ENCODE measurements around the gene FAM228B.
"Not testable (repeated sequence)": the region's sequence is repeated elsewhere in the genome, so short reads cannot be mapped to it uniquely, and the experiment has no call there.

FAM228B gene

DNA sequence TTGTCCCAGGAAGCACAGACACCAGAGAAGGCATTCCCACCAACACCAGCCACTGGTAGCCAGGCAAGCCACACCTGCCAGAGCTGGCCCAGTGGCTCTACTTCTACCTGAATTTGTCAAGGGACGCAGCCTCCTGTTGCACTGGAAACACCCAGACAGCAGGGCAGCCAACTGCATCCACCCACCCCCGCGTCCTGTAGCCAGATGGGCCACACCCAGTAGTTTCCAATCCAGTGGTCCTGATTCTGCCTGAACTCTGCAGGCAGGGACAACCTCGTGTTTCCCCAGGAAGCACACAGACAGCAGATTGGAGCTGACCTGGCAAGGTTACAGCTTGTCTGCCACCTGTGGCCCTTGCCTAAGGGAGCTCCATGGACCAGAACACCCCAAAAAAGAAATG, 18.4 kb upstream of the FAM228B start:
- TF ChIP-seq, protein P1, sequence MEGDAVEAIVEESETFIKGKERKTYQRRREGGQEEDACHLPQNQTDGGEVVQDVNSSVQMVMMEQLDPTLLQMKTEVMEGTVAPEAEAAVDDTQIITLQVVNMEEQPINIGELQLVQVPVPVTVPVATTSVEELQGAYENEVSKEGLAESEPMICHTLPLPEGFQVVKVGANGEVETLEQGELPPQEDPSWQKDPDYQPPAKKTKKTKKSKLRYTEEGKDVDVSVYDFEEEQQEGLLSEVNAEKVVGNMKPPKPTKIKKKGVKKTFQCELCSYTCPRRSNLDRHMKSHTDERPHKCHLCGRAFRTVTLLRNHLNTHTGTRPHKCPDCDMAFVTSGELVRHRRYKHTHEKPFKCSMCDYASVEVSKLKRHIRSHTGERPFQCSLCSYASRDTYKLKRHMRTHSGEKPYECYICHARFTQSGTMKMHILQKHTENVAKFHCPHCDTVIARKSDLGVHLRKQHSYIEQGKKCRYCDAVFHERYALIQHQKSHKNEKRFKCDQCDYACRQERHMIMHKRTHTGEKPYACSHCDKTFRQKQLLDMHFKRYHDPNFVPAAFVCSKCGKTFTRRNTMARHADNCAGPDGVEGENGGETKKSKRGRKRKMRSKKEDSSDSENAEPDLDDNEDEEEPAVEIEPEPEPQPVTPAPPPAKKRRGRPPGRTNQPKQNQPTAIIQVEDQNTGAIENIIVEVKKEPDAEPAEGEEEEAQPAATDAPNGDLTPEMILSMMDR (conservative IDR thresholded peaks at IDR 0.05): no peak

DNA sequence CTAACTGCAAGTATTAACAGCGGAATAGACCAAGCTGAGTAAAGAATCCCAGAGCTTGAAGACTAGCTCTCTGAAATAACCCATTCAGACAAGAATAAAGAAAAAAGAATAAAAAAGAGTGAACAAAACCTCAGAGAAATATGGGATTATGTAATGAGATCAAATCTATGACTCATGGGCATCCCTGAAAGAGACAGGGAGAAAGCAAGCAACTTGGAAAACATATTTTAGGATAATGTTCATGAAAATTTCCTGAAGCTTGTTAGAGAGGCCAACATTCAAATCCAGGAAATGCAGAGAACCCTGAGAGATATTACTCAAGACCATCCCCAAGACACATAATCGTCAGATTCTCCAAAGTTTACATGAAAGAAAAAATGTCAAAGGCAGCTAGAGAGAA, 17.5 kb upstream of the FAM228B start:
- TF ChIP-seq, protein P1 (conservative IDR thresholded peaks at IDR 0.05): no peak
- H3K27ac ChIP-seq: no peak overlapping the region

More for the DNA sequence above, 18.4 kb upstream of the FAM228B start:
- H3K27ac ChIP-seq: no peak overlapping the region

DNA sequence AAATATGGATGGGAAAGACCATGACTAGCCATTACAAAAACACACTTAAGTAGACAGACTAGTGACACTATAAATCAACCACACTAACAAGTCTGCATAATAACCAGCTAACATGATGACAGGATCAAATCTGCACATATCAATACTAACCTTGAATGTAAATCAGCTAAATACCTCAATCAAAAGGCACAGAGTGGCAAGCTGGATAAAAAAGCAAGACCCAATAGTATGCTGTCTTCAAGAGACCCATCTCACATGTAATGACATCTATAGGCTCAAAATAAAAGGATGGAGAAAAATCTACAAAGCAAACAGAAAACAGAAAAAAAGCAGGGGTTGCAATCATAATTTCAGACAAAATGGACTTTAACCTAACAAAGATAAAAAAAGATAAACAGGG, 16.5 kb upstream of the FAM228B start:
- TF ChIP-seq, protein P1 (conservative IDR thresholded peaks at IDR 0.05): no peak
- no peak overlapping the region for H3K27ac ChIP-seq

DNA sequence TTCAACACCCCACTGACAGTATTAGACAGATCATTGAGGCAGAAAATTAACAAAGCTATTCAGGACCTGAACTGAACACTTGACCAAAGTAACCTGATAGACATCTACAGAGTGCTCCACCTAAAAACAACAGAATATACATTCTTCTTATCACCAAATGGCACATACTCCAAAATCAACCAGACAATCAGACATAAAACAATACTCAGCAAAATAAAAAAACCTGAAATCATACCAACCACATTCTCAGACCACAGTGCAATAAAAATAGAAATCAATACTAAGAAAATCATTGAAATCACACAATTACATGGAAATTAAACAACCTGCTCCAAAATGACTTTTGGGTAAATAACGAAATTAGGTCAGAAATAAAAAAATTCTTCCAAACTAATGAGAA, 15.9 kb upstream of the FAM228B start:
- H3K27ac ChIP-seq: no peak overlapping the region
- TF ChIP-seq, protein P1 (conservative IDR thresholded peaks at IDR 0.05): no peak

DNA sequence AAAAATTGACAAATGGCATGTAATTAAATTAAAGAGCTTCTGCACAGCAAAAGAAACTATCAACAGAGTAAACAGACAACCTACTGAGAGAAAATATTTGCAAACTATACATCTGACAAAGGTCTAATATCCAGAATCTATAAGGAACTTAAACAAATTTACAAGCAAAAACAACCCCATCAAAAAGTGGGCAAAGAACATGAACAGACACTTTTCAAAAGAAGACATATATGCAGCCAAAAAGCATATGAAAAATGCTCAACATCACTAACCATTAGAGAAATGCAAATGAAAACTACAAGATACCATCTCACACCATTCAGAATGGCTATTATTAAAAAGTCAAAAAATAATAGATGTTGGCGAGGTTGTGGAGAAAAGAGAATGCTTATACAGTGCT, 13.8 kb upstream of the FAM228B start:
- H3K27ac ChIP-seq: not testable (repeated sequence)

DNA sequence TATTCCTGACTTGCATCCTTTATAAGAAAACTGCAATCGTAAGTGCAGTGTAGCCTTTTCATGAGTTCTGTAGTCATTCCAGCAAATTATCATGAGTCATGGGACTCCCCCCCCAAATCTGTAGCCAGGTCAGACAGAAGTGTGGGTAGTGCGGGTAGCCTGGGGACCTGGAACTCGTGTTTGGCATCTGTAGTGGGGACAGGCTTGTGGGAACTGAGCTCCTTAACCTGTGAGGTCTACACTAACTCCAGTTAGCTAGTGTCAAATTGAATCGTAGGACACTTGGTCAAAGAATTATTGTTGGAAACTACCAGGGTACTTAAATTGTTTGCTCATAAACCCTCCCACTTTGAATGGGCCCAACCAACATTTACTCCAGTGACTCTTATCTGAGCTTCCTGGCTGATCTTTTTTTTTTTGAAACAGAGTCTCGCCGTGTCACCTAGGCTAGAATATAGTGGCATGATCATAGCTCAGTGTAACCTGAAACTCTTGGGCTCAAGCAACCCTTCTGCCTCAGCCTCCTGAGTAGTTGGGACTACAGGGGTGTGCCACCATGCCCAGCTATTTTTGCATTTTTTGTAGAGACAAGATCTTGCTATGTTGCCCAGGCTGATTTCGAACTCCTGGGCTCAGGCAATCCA, 12.5 kb upstream of the FAM228B start:
- TF ChIP-seq, protein P1 (conservative IDR thresholded peaks at IDR 0.05): no peak
- H3K27ac ChIP-seq: no peak overlapping the region

DNA sequence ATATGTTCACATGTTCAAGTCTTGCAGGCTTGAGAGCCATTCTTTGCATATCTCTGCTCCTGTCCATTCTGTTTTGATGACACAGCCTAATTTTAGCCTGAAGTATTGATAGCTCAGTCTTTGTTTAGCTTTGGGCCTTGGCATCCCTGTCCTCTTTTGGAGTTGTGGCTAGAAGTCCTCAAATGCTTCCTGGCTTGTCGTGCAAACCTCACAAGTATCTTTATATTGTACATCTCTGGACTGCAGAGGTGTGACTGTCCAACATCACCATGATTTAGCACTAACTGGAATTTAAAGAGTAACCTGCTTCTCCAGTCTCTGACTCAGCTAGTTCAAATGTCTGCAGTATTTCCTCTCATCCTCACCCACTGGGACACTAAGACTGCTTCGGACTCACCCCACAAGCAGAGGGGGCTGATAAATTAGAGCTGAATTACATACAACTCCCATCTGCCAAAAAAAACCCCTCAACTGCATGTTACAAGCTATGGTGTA, 11.8 kb upstream of the FAM228B start:
- TF ChIP-seq, protein P1 (conservative IDR thresholded peaks at IDR 0.05): no peak
- no peak overlapping the region for H3K27ac ChIP-seq

DNA sequence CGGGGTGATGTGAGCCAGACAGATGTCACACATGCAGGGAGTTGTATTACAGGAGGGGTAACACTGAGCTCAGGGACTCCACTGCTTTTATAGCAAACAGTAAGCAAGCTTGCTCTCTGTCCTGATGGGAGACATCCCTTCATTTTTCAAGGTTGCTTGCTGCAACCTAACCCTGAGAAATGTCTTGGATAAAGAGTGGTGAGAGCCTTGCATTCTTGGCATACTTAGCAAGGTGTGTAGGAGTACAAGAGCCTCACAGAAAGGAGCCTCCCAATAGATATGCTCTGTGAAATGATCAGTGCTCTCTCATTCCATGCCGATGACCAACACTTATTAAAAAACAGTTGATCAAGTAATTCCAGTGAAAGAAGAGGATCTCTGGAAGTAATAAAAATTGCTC, 8.2 kb upstream of the FAM228B start:
- no peak overlapping the region for H3K27ac ChIP-seq
- TF ChIP-seq, protein P1 (conservative IDR thresholded peaks at IDR 0.05): no peak

Measured in VCaP (cell line).